OCI-LY1 (cell line): ENCODE data around the gene GPRIN1.
"Not testable (repeated sequence)": the region's sequence is repeated elsewhere in the genome, so short reads cannot be mapped to it uniquely, and the experiment has no call there.

Experiments
- H2AFZ ChIP-seq: fragments of 200-600 bp; sonication (generic), shearing (Covaris generic); 2 replicates; pipeline ENCODE4 v1.6.0; 2014; ENCODE audit warnings: antibody characterized with exemption, mild to moderate bottlenecking, low read length
- H3F3A ChIP-seq: fragments of 200-600 bp; sonication (generic), shearing (Covaris generic); 2 replicates; pipeline ENCODE4 v1.6.0; 2014; ENCODE audit warnings: mild to moderate bottlenecking, antibody characterized with exemption, low read length, moderate library complexity; ENCODE audit not compliant: insufficient read depth
- H3K27ac ChIP-seq: fragments of 200-600 bp; sonication (generic); 2 replicates; pipeline ENCODE4 v1.5.1; 2014; ENCODE audit warnings: low read length, mixed run types, mild to moderate bottlenecking, low read depth; ENCODE audit not compliant: poor library complexity, severe bottlenecking
- H3K27me3 ChIP-seq: fragments of 200-600 bp; sonication (generic); 2 replicates; pipeline ENCODE4 v1.6.0; 2014; ENCODE audit warnings: antibody characterized with exemption, mild to moderate bottlenecking, low read length, moderate library complexity; ENCODE audit not compliant: insufficient read depth
- H3K36me3 ChIP-seq: fragments of 200-600 bp; sonication (generic); 2 replicates; pipeline ENCODE4 v1.6.1; 2014; ENCODE audit warnings: mild to moderate bottlenecking, antibody characterized with exemption, low read length, moderate library complexity, mixed read lengths; ENCODE audit not compliant: insufficient read depth
- H3K4me1 ChIP-seq: fragments of 200-600 bp; sonication (generic); 2 replicates; pipeline ENCODE4 v1.5.1; 2014; ENCODE audit warnings: mild to moderate bottlenecking, low read length, moderate library complexity; ENCODE audit not compliant: insufficient read depth, severe bottlenecking
- H3K4me2 ChIP-seq: fragments of 200-600 bp; sonication (generic), shearing (Covaris generic); 2 replicates; pipeline ENCODE4 v1.6.1; 2014; ENCODE audit warnings: low read length
- H3K4me3 ChIP-seq: fragments of 200-600 bp; sonication (generic); 2 replicates; pipeline ENCODE4 v1.5.1; 2014; ENCODE audit warnings: low read length, low read depth, mild to moderate bottlenecking, mixed read lengths; ENCODE audit not compliant: poor library complexity, severe bottlenecking
- H3K79me2 ChIP-seq: fragments of 200-600 bp; shearing (Covaris generic); 2 replicates; pipeline ENCODE4 v1.6.1; 2016; ENCODE audit warnings: mixed run types, low read length, mixed read lengths; ENCODE audit not compliant: insufficient read depth
- H3K9ac ChIP-seq: fragments of 200-600 bp; sonication (generic), shearing (Covaris generic); 2 replicates; pipeline ENCODE4 v1.6.1; 2014; ENCODE audit warnings: mild to moderate bottlenecking, low read length, mixed read lengths
- H3K9me2 ChIP-seq: fragments of 200-600 bp; sonication (generic), shearing (Covaris generic); 2 replicates; pipeline ENCODE4 v1.6.1; 2014; ENCODE audit warnings: low read depth, mild to moderate bottlenecking, low read length, mixed read lengths
- H3K9me3 ChIP-seq: fragments of 200-600 bp; shearing (Covaris generic); 2 replicates; pipeline ENCODE4 v1.6.1; 2014; ENCODE audit warnings: low read length, mixed read lengths
- H4K20me1 ChIP-seq: fragments of 200-600 bp; sonication (generic), shearing (Covaris generic); 2 replicates; pipeline ENCODE4 v1.6.0; 2016; ENCODE audit warnings: mild to moderate bottlenecking, low read length; ENCODE audit not compliant: insufficient read depth
- CTCF ChIP-seq: fragments of 200-600 bp; sonication (generic), shearing (Covaris generic); IDR thresholded peaks from 2 replicates; pipeline ENCODE4 v1.5.1; 2017; ENCODE audit warnings: mild to moderate bottlenecking, antibody characterized with exemption, low read length, moderate library complexity, mixed read lengths
- EZH2 ChIP-seq: fragments of 200-600 bp; sonication (generic), shearing (Covaris generic); IDR thresholded peaks from 2 replicates; pipeline ENCODE4 v1.8.0; 2017; ENCODE audit warnings: borderline replicate concordance, mixed run types, mild to moderate bottlenecking, antibody characterized with exemption, low read length, moderate library complexity, mixed read lengths

GPRIN1 gene

DNA sequence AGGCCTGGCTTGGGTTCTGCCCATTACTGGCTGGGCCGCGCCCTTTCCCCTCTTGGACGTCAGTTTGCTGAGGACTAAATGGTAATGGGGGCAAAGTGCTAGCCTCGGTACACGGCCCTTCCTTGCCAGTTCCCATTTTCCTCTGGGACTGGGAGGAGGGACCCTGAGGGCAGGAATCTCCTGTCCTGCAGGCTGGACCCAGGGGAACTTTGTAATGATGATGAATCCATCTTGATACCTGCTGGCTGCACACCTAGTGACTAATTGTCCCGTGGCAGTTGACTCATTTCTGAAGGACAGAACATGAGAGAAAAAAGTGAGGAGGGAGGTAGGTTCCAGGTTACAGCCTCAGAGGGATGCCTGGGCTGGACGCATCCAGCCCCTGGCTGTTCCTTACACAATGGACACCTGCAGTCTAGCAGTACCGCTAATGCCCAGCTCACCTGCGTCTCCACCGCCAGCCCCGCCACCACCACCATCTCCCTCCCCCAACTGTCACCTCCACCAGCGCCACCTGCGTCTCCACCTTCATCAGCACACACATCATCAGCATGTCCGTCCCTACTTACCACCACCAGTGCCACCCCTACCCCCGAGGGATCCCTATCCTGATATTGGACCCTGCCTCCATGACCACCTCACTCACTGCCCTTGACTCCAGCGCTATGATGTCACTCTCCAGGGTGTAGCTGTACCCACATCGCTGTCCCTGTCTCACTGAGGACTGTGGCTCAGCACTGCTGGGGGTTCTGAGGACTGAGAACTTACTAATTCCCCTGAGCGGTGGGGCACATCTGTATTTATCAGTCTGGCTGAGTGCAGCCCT, 56.5 kb downstream of the GPRIN1 start:
- Histone ChIP-seq H3K9ac (no peak overlapping the region), H3K9me2 (no peaks in the 10 kb centered on the region), H3K9me3 (no peaks in the 10 kb centered on the region), H3K27me3 (no peaks in the 10 kb centered on the region; the same call in 1 of the 2 replicates), H3K4me2 (no peak overlapping the region), H3K79me2 (no peaks in the 10 kb centered on the region), H3F3A (no peaks in the 10 kb centered on the region), H3K36me3 (no peaks in the 10 kb centered on the region), H3K4me3 (no peak overlapping the region), H2AFZ (no peak overlapping the region), H3K27ac (no peak overlapping the region), H4K20me1 (no peaks in the 10 kb centered on the region), H3K4me1 (peaks cover 7% of the 10 kb centered on the region)
- no peak for TF ChIP-seq EZH2
- TF ChIP-seq CTCF = no peak

DNA sequence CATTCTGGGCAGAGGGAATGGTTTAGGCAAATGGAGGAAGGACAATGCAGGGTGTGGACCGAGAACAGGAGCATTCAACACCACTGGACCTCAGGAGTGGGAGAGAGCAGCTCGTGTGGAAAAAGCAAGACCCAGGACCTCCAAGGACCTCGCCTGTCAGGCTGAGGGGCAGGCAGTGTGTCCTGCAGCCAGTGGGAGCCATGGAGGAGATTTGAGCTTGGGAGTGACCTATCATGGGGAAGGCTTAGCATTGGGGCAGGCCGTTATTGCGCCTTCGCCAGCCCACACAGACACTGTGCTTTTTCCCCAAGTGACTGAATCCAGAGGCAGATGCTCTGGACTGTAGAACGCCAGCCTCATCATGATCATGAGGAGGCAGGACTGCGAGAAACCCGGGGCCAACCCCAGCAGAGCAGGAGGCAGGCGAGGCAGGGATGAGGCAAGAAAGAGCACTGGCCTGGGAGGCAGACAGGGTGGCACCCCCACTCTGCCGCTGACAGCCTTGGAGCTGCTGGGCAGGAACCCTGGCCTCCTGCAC, 57.6 kb downstream of the GPRIN1 start:
- Histone ChIP-seq H2AFZ (no peak overlapping the region), H3K4me2 (no peak overlapping the region), H3K36me3 (no peaks in the 10 kb centered on the region), H3K9me2 (no peaks in the 10 kb centered on the region), H3K4me3 (no peak overlapping the region), H3K79me2 (no peaks in the 10 kb centered on the region), H3K4me1 (peaks cover 7% of the 10 kb centered on the region), H3F3A (no peaks in the 10 kb centered on the region), H3K27ac (no peak overlapping the region), H3K9ac (no peak overlapping the region), H3K9me3 (no peaks in the 10 kb centered on the region), H4K20me1 (no peaks in the 10 kb centered on the region), H3K27me3 (no peaks in the 10 kb centered on the region; the same call in 1 of the 2 replicates)
- TF ChIP-seq EZH2 = no peak
- TF ChIP-seq CTCF = no peak

- H3K9me2 ChIP-seq, H3K27me3 ChIP-seq, H3K27ac ChIP-seq, H3K4me2 ChIP-seq, H3K9ac ChIP-seq, H3K4me3 ChIP-seq, H3K79me2 ChIP-seq, H3K36me3 ChIP-seq, H3F3A ChIP-seq, H2AFZ ChIP-seq, H4K20me1 ChIP-seq, H3K9me3 ChIP-seq, H3K4me1 ChIP-seq: not testable (repeated sequence)
Observed at GRCh38 chr5:176550937-176551336, 59.0 kb downstream of the GPRIN1 start.
